ENCODE measurements around the gene NUDT3.
"Not testable (repeated sequence)": the region's sequence is repeated elsewhere in the genome, so short reads cannot be mapped to it uniquely, and the experiment has no call there.

NUDT3 gene

DNA sequence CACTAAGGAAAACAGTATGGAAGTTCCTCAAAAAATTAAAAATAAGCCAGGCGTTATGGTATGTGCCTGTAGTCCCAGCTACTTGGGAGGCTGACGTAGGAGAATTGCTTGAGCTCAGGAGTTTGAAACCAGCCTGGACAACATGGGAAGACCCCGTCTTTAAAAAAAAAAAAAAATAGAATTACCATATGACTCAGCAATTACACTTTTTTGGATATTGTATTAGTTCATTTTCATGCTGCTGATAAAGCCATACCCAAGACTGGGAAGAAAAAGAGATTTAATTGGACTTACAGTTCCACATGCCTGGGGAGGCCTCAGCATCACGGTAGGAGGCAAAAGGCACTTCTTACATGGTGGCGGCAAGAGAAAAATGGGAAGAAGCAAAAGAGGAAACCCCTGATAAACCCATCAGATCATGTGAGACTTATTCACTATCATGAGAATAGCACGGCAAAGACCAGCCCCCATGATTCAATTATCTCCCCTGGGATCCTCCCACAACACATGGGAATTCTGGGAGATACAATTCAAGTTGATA lies 132.9 kb downstream of the NUDT3 start:
- DNase-seq (ENCODE audit: low read depth in 3 of 3), result no peak

GRCh38 chr6:34252395-34252794 lies 140.1 kb downstream of the NUDT3 start:
- not testable (repeated sequence) for DNase-seq (ENCODE audit: low read depth in 3 of 3)

DNA sequence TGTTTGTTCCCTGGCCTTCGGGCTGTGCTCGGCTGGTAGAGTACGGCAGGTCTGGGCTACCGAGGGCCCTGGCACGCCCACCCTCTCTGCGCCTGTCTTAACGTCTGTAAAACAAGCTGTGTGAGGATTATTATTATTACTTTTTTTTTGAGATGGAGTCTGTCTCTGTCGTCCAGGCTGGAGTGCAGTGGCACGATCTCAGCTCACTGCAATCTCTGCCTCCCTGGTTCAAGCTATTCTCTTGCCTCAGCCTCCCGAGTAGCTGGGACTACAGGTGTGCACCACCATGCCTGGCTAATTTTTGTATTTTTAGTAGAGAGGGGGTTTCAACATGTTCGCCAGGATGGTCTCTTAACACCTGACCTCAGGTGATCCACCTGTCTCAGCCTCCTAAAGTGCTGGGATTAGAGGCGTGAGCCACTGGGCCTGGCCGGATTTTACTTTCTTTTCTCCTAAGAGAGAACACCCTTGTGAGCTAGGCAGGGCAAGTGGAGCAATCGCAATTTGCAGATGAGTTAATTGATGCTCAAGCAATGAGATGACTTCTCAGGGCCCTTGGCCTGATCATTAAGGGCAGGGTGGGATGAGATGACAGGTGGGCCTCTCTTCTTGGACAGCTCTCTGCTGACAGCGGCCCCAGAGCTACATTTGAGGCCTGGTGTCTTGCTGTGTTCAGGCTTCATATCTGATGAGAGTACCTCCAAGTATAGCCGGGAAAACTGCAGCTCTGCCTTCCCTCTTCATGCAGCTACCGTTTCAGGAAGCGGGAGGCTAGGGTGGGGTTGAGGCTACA lies 142.8 kb downstream of the NUDT3 start:
- DNase-seq (ENCODE audit: low read depth in 3 of 3), result no peak

- peak; percentile 94 to 97 (median 96) for DNase-seq (ENCODE audit: low read depth in 3 of 3)
These were observed 143.6 kb downstream of the NUDT3 start, which contains the start of gene SMIM29 for GRCh38 chr6:34248727-34249468. SMIM29 (minus strand) TSS chr6:34249006; CDS start chr6:34247791, 1,215 bp downstream.

DNA sequence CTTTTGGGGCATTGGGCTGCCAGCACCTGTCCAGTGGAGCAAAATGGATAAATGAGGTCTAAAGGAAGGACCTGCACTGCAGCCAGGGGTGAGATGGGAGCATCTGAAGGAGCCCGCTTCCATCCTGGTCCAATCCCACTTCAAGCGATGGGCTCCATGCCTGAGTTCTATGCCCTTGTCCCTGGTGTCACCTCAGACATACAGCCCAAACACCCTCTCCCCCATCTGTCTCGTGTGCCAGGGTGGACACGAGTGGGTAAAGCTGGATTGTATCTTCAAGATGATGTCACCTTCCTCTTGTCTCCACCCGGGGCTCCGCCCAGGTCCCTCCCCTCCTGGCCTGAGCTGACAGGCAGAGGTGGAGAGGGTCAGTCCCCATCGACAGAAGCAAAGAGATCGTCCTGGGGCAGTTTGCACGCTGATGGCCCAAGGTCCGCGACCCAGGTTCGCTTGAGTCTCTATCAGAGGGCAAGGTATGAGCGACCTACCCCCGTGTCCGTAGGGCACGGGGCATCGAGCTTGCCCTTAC lies 144.2 kb downstream of the NUDT3 start:
- peak in 1 of 3 experiments; percentile 45 for DNase-seq (ENCODE audit: low read depth in 3 of 3)

DNA sequence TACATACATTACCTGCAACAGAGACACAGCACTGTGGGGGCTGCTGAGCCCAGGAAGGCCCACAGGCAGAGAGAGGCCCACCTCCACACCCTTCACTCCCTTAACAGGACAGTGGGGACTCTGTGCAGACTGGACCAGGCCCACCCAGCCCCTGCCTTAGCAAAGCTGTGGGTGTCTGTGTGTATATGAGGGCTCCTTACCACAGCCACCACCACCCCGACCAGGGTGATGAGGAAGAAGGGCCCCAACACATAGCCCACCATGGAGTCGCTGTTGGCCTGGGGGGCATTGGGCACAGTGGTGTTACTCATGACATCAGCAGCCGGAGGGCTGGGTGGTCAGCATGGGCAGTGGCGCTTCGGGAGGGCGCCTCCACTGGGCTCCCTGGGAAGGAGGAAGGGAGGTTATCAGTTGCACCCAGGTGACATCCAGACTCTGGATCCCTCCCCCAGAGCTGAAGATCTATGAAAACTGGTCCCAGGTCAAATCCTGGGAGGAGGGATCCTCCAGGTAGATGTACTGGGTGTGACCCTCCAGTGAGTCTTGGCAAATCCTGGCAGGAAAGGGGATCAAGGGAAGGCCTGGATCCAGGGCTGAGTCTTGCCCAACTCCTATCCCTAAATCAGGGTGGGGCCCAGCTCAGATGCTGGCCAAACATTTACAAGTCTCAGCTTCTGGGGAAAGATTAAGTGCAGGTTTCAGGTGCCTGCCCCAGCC lies 144.8 kb downstream of the NUDT3 start:
- DNase-seq (ENCODE audit: low read depth in 3 of 3), result no peak

DNA sequence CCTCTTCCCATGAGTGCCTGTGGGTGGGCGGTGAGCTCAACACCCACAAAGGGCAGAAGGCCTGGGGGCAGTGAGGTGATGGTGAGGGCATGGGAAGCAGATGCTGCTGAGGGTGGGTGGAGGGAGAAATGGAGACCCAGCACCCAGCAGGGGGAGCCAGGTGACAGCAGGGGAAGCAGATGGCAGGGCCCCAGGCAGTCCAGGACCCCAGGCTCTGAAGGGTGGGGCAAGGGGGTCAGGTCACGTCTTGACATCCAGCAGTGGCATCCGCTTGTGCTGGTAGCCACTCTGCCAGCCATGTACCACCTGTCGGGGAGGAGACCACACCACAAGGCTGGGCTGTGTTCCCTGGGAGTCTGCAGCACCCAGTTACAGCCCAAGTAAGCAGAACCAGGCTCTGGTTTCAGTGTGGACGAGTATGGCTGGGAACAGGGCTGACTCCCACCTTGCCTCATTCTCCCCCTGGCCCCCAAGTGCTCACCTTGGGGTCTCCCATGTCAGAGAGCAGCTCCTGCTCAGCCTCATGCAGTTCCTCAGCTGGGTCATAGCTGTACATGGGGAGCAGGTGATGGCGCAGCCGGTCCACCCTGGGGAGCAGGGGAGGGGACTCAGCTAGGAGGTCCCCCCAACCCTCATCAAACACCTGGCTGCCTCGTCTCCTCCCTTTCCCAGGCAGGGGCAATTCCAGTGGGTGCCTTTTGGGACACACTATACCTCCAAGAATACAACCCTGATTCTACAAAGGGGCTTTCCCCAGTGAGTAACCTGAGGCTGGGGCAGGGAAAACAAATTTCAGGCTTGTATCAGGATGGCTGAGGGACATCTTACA lies 145.7 kb downstream of the NUDT3 start:
- peak in 1 of 3 experiments; percentile 55 for DNase-seq (ENCODE audit: low read depth in 3 of 3)

DNA sequence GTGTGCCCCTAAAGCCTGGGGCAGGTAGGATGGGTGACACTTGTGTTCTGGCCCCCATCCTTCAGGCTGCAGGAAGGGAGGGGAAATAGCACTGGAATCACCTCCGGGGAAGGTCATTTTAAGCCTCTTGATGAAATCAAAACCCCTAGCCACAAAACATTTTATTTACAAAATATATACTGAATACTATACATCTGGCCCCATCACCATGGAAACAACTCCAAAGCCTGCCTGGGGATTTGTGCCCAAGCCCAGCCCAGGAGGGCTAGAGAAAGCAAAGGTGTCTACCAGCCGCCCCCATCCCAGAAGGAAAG lies 146.3 kb downstream of the NUDT3 start:
- no peak for DNase-seq (ENCODE audit: low read depth in 3 of 3)

DNA sequence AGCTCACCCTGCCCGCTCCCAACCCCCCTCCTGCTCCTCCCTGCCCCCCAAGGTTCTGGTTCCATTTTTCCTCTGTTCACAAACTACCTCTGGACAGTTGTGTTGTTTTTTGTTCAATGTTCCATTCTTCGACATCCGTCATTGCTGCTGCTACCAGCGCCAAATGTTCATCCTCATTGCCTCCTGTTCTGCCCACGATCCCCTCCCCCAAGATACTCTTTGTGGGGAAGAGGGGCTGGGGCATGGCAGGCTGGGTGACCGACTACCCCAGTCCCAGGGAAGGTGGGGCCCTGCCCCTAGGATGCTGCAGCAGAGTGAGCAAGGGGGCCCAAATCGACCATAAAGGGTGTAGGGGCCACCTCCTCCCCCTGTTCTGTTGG lies 146.7 kb downstream of the NUDT3 start:
- DNase-seq (ENCODE audit: low read depth in 3 of 3), result not testable (repeated sequence)

GRCh38 chr6:34245032-34245760 lies 147.3 kb downstream of the NUDT3 start:
- not testable (repeated sequence) for DNase-seq (ENCODE audit: low read depth in 3 of 3)

DNA sequence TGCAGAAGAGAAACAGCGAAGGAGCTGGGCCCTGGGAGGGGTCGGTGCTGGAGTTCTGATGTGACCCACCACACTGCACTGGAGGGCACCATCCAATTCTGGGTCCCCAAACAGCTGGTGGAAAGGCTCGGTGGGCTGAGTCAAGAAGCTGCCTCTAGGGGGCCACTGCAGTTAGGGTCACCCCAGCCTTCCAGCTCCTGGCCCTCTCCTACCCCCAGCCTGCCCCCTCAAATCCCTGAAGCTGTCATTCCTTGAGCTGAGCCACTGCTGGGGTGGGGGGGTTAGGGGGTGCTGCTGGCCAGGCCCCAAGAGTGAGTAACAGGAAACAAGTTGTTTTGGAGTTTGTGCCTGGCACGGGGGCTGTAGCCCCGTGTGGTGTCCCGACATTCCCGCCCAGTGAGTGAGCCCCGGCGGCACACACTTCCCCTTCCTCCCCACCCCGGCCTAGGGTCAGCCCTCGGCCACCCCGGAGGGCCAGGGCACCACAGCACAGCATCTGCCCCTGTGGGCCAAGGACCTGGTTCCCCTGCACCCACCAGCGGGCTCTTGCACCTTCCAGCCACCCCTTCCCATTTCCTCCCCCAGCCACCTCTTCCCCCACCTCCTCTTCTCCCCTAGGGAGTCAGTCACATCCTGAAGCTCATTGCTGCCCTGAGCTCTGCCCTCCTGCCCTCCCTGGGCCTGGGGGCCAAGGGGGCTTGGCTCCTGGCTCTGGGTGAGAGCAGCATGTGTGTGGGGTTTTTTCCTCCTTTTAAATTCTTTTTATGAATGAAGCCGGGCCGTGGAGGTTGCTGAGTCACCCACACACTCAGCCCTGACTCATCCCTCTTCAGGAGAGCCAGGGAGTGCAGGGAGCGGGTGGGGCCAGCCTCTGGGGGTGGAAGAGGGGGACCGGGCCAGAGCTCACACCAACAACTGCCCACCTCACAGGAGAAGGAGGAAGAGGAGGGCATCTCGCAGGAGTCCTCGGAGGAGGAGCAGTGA lies 148.3 kb downstream of the NUDT3 start:
- peak in 2 of 3 experiments; percentile 54 to 67 for DNase-seq (ENCODE audit: low read depth in 3 of 3)

GRCh38 chr6:34243131-34243771 lies 149.2 kb downstream of the NUDT3 start:
- DNase-seq (ENCODE audit: low read depth in 3 of 3), result no peak

- DNase-seq (ENCODE audit: low read depth in 3 of 3), result no peak
These were observed 150.0 kb downstream of the NUDT3 start for GRCh38 chr6:34242252-34243130.

DNA sequence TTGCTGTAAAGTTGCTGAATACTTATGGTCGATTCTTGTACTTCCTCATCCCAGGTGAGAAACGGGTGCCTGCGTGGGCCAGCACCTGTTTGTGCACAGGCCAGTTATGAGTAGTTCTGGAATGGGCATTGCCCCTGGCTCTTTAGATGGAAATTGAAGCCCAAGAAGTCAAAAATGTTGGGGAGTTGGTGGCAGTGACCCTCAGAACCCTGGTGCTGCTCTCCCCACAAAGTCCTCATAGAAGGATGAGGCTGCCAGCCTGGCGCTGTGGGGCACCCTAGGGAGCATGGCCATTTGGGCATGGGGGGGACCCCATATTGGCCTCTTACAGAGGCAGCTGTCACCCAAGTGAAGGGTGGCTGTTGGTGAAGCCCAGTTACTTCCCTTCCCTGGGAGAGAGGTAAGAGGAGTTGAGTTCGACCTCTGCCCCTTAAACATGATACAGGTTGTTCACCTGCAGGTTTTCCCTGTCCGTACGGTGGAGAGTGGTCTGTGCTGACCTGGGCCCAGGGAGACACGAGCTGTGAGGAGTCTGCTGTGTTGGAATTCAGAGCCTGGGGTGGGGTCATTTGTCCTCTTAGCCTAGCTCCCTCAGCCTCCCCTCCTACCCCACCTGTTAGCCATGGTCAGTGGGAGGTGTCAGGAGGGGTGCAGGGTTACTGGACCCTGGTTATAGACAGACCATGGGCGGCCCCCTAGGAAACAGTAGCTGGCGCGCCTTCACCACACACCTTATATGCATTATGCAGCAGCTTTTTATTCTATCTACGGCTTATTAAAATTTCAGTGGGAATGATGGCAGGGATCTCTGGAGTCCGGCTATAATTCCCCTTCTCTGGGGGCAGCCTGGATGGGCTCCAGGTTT lies 150.9 kb downstream of the NUDT3 start:
- DNase-seq (ENCODE audit: low read depth in 3 of 3), result no peak

- DNase-seq (ENCODE audit: low read depth in 3 of 3), result no peak
These were observed 151.9 kb downstream of the NUDT3 start for GRCh38 chr6:34240329-34241248.

GRCh38 chr6:34239893-34240292 lies 152.6 kb downstream of the NUDT3 start:
- no peak for DNase-seq (ENCODE audit: low read depth in 3 of 3)
